ENCODE results near the gene BID.

The BID gene

GRCh38 chr22:17802822-17803221 is 28.6 kb upstream of the BID start:
- no peak for DNase-seq

GRCh38 chr22:17802411-17802810 is 28.1 kb upstream of the BID start:
- DNase-seq = no peak

- no peak for DNase-seq
Measured at GRCh38 chr22:17797721-17798559, 23.7 kb upstream of the BID start.

GRCh38 chr22:17796695-17797094 is 22.4 kb upstream of the BID start:
- DNase-seq = no peak

GRCh38 chr22:17795661-17796548 is 21.6 kb upstream of the BID start:
- DNase-seq = no peak

- no peak for DNase-seq
Measured at GRCh38 chr22:17794726-17795542, 20.7 kb upstream of the BID start.

GRCh38 chr22:17792854-17793434 is 18.7 kb upstream of the BID start:
- no peak for DNase-seq

- no peak for DNase-seq
Measured at GRCh38 chr22:17792299-17792698, 18.0 kb upstream of the BID start.

GRCh38 chr22:17791196-17791595 is 16.9 kb upstream of the BID start:
- DNase-seq = no peak

GRCh38 chr22:17789379-17790200 is 15.3 kb upstream of the BID start:
- no peak for DNase-seq

- DNase-seq = no peak
Measured at GRCh38 chr22:17788528-17789378, 14.5 kb upstream of the BID start.

GRCh38 chr22:17787716-17788330 is 13.6 kb upstream of the BID start:
- DNase-seq = no peak

GRCh38 chr22:17787241-17787640 is 13.0 kb upstream of the BID start:
- no peak for DNase-seq

- DNase-seq = no peak
Measured at GRCh38 chr22:17786435-17787161, 12.3 kb upstream of the BID start.

GRCh38 chr22:17785185-17786184 is 11.2 kb upstream of the BID start:
- DNase-seq = peak; percentile 80

GRCh38 chr22:17784776-17785175 is 10.5 kb upstream of the BID start:
- no peak for DNase-seq

GRCh38 chr22:17783773-17784480 is 9.7 kb upstream of the BID start:
- DNase-seq = no peak

- DNase-seq = no peak
Measured at GRCh38 chr22:17783312-17783711, 9.0 kb upstream of the BID start.

Measured in activated CD4-positive, alpha-beta T cell treated with anti-CD3 and anti-CD28 coated beads, Interleukin-2, Interleukin-6, amounts not matched to agents 100 ng/mL and 50 ng/mL, durations not matched to agents 16 hours and 8 hours (primary cell).